ENCODE results near the gene NDST1.

DNA sequence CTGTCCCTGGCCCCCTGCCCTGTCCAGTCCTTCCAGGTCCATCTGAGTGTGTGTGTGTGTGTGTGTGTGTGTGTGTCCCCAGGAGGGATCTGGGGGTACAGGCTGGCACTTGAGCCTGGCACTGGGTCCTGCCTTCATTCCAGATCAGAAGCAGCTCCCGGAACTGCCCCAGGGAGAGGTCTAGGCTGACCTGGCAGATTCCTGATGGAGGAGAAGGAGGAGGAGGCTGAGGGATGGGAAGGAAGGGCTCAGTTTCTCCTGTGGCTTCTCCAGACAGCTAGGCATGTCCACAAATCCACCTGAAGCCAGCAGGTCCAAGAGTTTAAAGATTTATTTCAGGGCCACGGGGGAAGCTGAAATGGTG, 328 bp downstream of the NDST1 start:
- TF ChIP-seq, protein P1, sequence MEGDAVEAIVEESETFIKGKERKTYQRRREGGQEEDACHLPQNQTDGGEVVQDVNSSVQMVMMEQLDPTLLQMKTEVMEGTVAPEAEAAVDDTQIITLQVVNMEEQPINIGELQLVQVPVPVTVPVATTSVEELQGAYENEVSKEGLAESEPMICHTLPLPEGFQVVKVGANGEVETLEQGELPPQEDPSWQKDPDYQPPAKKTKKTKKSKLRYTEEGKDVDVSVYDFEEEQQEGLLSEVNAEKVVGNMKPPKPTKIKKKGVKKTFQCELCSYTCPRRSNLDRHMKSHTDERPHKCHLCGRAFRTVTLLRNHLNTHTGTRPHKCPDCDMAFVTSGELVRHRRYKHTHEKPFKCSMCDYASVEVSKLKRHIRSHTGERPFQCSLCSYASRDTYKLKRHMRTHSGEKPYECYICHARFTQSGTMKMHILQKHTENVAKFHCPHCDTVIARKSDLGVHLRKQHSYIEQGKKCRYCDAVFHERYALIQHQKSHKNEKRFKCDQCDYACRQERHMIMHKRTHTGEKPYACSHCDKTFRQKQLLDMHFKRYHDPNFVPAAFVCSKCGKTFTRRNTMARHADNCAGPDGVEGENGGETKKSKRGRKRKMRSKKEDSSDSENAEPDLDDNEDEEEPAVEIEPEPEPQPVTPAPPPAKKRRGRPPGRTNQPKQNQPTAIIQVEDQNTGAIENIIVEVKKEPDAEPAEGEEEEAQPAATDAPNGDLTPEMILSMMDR (conservative IDR thresholded peaks at IDR 0.05), result no peak
- TF ChIP-seq ZFX (IDR thresholded peaks at IDR 0.05), result no peak
